IPS-NIHi11 (cell line): ENCODE data around the gene IRF7.
A peak's percentile ranks its signal among the peaks of the same experiment; 100 is the strongest.

Source experiments
- DNase-seq: peaks from one replicate; pipeline ENCODE4 v3.0.0; 2012; ENCODE audit warnings: mixed read lengths, low spot score

IRF7 gene

GRCh38 chr11:640021-640706 lies 24.4 kb upstream of the IRF7 start:
- no peak for DNase-seq

- no peak for DNase-seq
Observed at GRCh38 chr11:639332-639955, 23.7 kb upstream of the IRF7 start.

GRCh38 chr11:638631-639331 lies 23.0 kb upstream of the IRF7 start:
- DNase-seq = no peak

- DNase-seq = no peak
Observed at GRCh38 chr11:637593-638521, 22.1 kb upstream of the IRF7 start.

GRCh38 chr11:637333-637592 lies 21.5 kb upstream of the IRF7 start:
- no peak for DNase-seq

GRCh38 chr11:636511-637332 lies 21.0 kb upstream of the IRF7 start, which contains the start of gene DRD4:
DRD4 (plus strand) TSS chr11:637269; CDS start chr11:637305, 36 bp downstream.
- peak; percentile 70 for DNase-seq

- no peak for DNase-seq
Observed at GRCh38 chr11:635945-636510, 20.3 kb upstream of the IRF7 start.

- DNase-seq = no peak
Observed at GRCh38 chr11:630871-631270, 15.1 kb upstream of the IRF7 start.

- no peak for DNase-seq
Observed at GRCh38 chr11:629237-629583, 13.5 kb upstream of the IRF7 start.

GRCh38 chr11:628056-628455 lies 12.3 kb upstream of the IRF7 start:
- no peak for DNase-seq

- no peak for DNase-seq
Observed at GRCh38 chr11:627308-627576, 11.5 kb upstream of the IRF7 start.

- peak; percentile 67 for DNase-seq
Observed at GRCh38 chr11:626475-627307, 10.9 kb upstream of the IRF7 start, which contains the start of gene SCT. SCT (minus strand) TSS chr11:627181; CDS start chr11:627143, 38 bp downstream.

- DNase-seq = no peak
Observed at GRCh38 chr11:625636-626268, 10.0 kb upstream of the IRF7 start.

- DNase-seq = no peak
Observed at GRCh38 chr11:624705-625635, 9.2 kb upstream of the IRF7 start, which contains the start of gene CDHR5. CDHR5 (minus strand) TSS chr11:624955; CDS start chr11:624902, 53 bp downstream.

- no peak for DNase-seq
Observed at GRCh38 chr11:623999-624704, 8.4 kb upstream of the IRF7 start.

GRCh38 chr11:623349-623869 lies 7.7 kb upstream of the IRF7 start:
- no peak for DNase-seq

GRCh38 chr11:621838-622237 lies 6.1 kb upstream of the IRF7 start:
- DNase-seq = no peak
